Measurements from ENCODE around the gene TMEM247.
"Not testable (repeated sequence)": the region's sequence is repeated elsewhere in the genome, so short reads cannot be mapped to it uniquely, and the experiment has no call there.

TMEM247 gene

GRCh38 chr2:46512185-46512584, 32.8 kb downstream of the TMEM247 start:
- no peak for DNase-seq (ENCODE audit: low spot score)

GRCh38 chr2:46514738-46515137, 35.4 kb downstream of the TMEM247 start:
- DNase-seq (ENCODE audit: low spot score): no peak

GRCh38 chr2:46517485-46517884, 38.1 kb downstream of the TMEM247 start:
- DNase-seq (ENCODE audit: low spot score): no peak

- DNase-seq (ENCODE audit: low spot score): no peak
Observed at GRCh38 chr2:46518861-46519260, 39.5 kb downstream of the TMEM247 start.

GRCh38 chr2:46519265-46519664, 39.9 kb downstream of the TMEM247 start:
- no peak for DNase-seq (ENCODE audit: low spot score)

- no peak for DNase-seq (ENCODE audit: low spot score)
Observed at GRCh38 chr2:46520130-46520711, 40.9 kb downstream of the TMEM247 start.

- no peak for DNase-seq (ENCODE audit: low spot score)
Observed at GRCh38 chr2:46521215-46521683, 41.9 kb downstream of the TMEM247 start.

GRCh38 chr2:46522385-46522784, 43.0 kb downstream of the TMEM247 start:
- DNase-seq (ENCODE audit: low spot score): not testable (repeated sequence)

- DNase-seq (ENCODE audit: low spot score): no peak
Observed at GRCh38 chr2:46525522-46526155, 46.3 kb downstream of the TMEM247 start.

- no peak for DNase-seq (ENCODE audit: low spot score)
Observed at GRCh38 chr2:46528880-46529279, 49.5 kb downstream of the TMEM247 start.

GRCh38 chr2:46530639-46531038, 51.3 kb downstream of the TMEM247 start:
- DNase-seq (ENCODE audit: low spot score): no peak

- no peak for DNase-seq (ENCODE audit: low spot score)
Observed at GRCh38 chr2:46531863-46532262, 52.5 kb downstream of the TMEM247 start.

Data from HuH-7 (cell line).